HepG2 (cell line): Measurements from ENCODE around the gene MMP25. TPM values are rescaled to one million over a fixed set of nuclear protein-coding genes. Genes with fewer than 3 reads are reported as not detected.

Experiments used
- GABPB1 ChIP-seq: IDR thresholded peaks from 2 replicates; pipeline ENCODE4 v1.6.1; 2016; ENCODE audit warnings: mild to moderate bottlenecking, missing genetic modification reagents, moderate library complexity, missing compliant biosample characterization
- POLR2G ChIP-seq: fragments of 200-400 bp; formaldehyde crosslinking; IDR thresholded peaks from 2 replicates; pipeline ENCODE4 v1.6.1; 2018; ENCODE audit warnings: mild to moderate bottlenecking, low read depth, low read length, moderate library complexity
- RERE ChIP-seq: IDR thresholded peaks from 2 replicates; pipeline ENCODE4 v1.6.1; 2016; ENCODE audit warnings: low read depth, missing genetic modification reagents, missing compliant biosample characterization
- SMARCE1 ChIP-seq: fragments of 450-650 bp; IDR thresholded peaks from 2 replicates; pipeline ENCODE4 v1.6.1; 2017; ENCODE audit warnings: borderline replicate concordance
- TBL1XR1 ChIP-seq: fragments of 150-350 bp; IDR thresholded peaks from 2 replicates; pipeline ENCODE4 v1.6.1; 2014; ENCODE audit warnings: borderline replicate concordance, low read length; ENCODE audit not compliant: partially characterized antibody
- TCF12 ChIP-seq, 2 experiments: fragments of 450-650 bp in 1 of 2; sonication (generic) in 1 of 2; formaldehyde crosslinking in 1 of 2; IDR thresholded peaks; 2 replicates each; pipeline versions ENCODE4 v1.6.1 to v1.8.0; 2017 to 2022; ENCODE audit warnings: antibody characterized with exemption in 1 of 2, mild to moderate bottlenecking in 1 of 2, missing genetic modification reagents in 1 of 2, moderate library complexity in 1 of 2
- ZFP62 ChIP-seq: sonication (generic); formaldehyde crosslinking; IDR thresholded peaks from 2 replicates; pipeline ENCODE4 v1.4.0; 2020; ENCODE audit warnings: missing genetic modification reagents
- ZNF878 ChIP-seq: sonication (generic); formaldehyde crosslinking; IDR thresholded peaks from 2 replicates; pipeline ENCODE4 v1.8.1; 2023; ENCODE audit warnings: mild to moderate bottlenecking, missing genetic modification reagents, moderate library complexity
- polyA plus RNA-seq, 8 experiments: library from polyadenylated mRNA; depleted of rRNA in 3 of 8; stranded (reverse) in 7 of 8; unstranded in 1 of 8; fragments of >200 nt; fragmentation: Illumina TruSeq in 4 of 8; extraction: Trizol in 4 of 8; gene quantifications; 2 replicates each; pipeline versions ENCODE4 v1.2.1 to v1.2.3, GENCODE V29; 2011 to 2016; ENCODE audit warnings: low read depth in 4 of 8, missing spikeins in 1 of 8, mixed read lengths in 1 of 8; ENCODE audit not compliant: insufficient read depth in 1 of 8
- total RNA-seq, 5 experiments: library from RNA; depleted of rRNA; stranded (reverse); fragments of >200 nt; fragmentation: Illumina TruSeq; extraction: Trizol; gene quantifications; 2 replicates each; pipeline ENCODE4 v1.2.3, GENCODE V29; 2016; ENCODE audit warnings: low read depth in 1 of 5

Gene MMP25
- total and polyA plus RNA-seq, 2 of the 13 experiments (the other 11 are each of a cell fraction or from before 2014, with no cell fraction given): 0.04 to 0.08 TPM

DNA sequence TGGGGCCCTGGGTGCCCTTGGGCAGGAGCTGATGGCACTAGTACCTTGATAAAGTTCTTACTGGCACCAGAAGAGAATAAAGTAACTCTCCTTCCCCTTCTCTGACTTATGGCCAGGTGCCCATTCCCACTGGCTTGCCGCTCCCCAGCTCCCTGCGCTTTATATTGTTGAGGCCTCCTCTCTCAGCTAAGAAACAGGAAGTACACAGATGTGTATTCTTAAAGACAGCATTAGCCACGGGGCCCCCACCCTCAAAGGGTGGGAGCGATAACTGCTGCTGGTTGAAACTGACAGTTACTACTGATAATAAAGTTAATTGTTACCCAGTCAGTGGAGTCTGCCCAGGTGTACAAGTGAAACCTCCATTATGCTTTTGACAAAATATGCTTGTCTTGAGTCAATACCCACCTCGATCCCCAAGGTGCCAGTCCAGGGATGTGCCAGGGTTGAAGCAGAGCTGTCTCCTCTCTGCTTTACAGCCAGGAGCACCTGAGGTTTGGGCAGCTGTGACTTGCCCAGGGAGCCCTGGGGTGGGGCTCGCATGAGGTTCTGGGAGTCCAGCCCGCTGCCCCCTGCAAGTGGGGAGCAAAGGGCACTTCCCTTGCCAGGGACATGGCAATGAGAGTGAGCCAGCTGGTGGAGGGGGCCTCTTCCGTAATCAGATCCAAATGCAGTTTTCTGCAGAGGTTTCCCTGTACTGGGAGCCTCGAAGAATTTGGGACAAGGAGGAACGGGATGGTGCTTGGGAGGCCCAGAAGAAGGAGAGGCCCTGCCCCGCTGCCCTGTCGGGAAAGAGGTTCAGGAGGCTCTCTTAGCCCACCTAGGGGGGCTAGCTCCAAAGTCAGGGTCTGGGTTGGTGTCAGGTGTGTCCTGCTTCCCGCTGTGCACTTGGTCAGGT lies 39.1 kb upstream of the MMP25 start (continued):
- TF ChIP-seq RERE (CRISPR knock-in tag) (no peak), ZNF878 (no peak), GABPB1 (no peak; the same call in 1 of the 2 replicates), ZFP62 (CRISPR knock-in tag) (no peak), POLR2G (peak; percentile 46), SMARCE1 (no peak), TCF12 (IDR thresholded peaks at IDR 0.05) (no peak), TCF12 (CRISPR knock-in tag; IDR thresholded peaks at IDR 0.05) (no peak), TBL1XR1 (no peak)
